Kidney (tissue), 14 donors: ENCODE results near the gene CNGA3. TPM values are rescaled to one million over a fixed set of nuclear protein-coding genes. Genes with fewer than 3 reads are reported as not detected.
"Not testable (repeated sequence)": the region's sequence is repeated elsewhere in the genome, so short reads cannot be mapped to it uniquely, and the experiment has no call there.

Source experiments
- DNase-seq, 5 donors: peaks; one replicate each; pipeline ENCODE4 v3.0.0-alpha.2; 2013 to 2020
- FAIRE-seq: peaks from 2 replicates; lab custom pipeline; 2012; peaks lifted over from hg19 to GRCh38; lab: Jason Lieb, UNC
- H3K27ac ChIP-seq, 2 donors: one replicate each; pipeline ENCODE4 v1.7.0; 2013; ENCODE audit warnings: low read depth in 2 of 2, low read length in 2 of 2, inconsistent platforms in 1 of 2
- H3K27me3 ChIP-seq: one replicate; pipeline ENCODE4 v1.7.1; 2013; ENCODE audit warnings: low read length, inconsistent platforms; ENCODE audit not compliant: control insufficient read depth, insufficient read depth
- H3K36me3 ChIP-seq, 3 donors: one replicate each; pipeline versions ENCODE4 v1.7.0 to v1.7.1; 2013; ENCODE audit warnings: low read length in 3 of 3, control low read depth in 1 of 3, inconsistent platforms in 1 of 3; ENCODE audit not compliant: insufficient read depth in 3 of 3, control insufficient read depth in 2 of 3
- H3K4me1 ChIP-seq, 3 donors: one replicate each; pipeline versions ENCODE4 v1.7.0 to v1.7.1; 2013; ENCODE audit warnings: low read length in 3 of 3, inconsistent platforms in 1 of 3, low read depth in 1 of 3; ENCODE audit not compliant: control insufficient read depth in 2 of 3, insufficient read depth in 2 of 3
- H3K4me3 ChIP-seq, 3 donors: one replicate each; pipeline versions ENCODE4 v1.7.0 to v1.8.1; 2013; ENCODE audit warnings: low read length in 3 of 3, control low read depth in 1 of 3, inconsistent platforms in 1 of 3
- H3K9ac ChIP-seq, 3 donors: one replicate each; pipeline versions ENCODE4 v1.7.0 to v1.7.1; 2013; ENCODE audit warnings: low read length in 3 of 3, control low read depth in 1 of 3, inconsistent platforms in 1 of 3
- H3K9me3 ChIP-seq, 3 donors: one replicate each; pipeline versions ENCODE4 v1.7.0 to v1.7.1; 2013; ENCODE audit warnings: low read length in 3 of 3, control low read depth in 1 of 3, inconsistent platforms in 1 of 3; ENCODE audit not compliant: control insufficient read depth in 2 of 3, insufficient read depth in 1 of 3
- intact Hi-C: fragments of 100-400 bp; cut with DNase I; formaldehyde crosslinking; loops from one replicate; pipeline ENCODE4 v1.11.1; 2022
- polyA plus RNA-seq: library from polyadenylated mRNA; stranded (reverse); fragments of 350-450 nt; fragmentation: Illumina TruSeq; extraction: RNeasy Lipid Tissue Mini Kit (QIAGEN cat#74804); gene quantifications from one replicate; pipeline ENCODE4 v1.2.3, GENCODE V29; 2014; ENCODE audit warnings: low read depth, low replicate concordance; ENCODE audit not compliant: insufficient read depth
- total RNA-seq: library from RNA; stranded (reverse); fragmentation: NEBNext Ultra II Directional; extraction: Animal tissue kit (Norgen Biotek cat#: 25700); gene quantifications from one replicate; pipeline ENCODE4 v1.2.1, GENCODE V29; 2021
- TF ChIP-seq, protein P1 (sequence below): IDR thresholded peaks from 3 replicates; pipeline ENCODE4 v1.5.1; 2012; ENCODE audit warnings: mild to moderate bottlenecking, moderate library complexity, borderline replicate concordance; ENCODE audit not compliant: insufficient read depth; ENCODE audit errors: extremely low read depth
- donor health status: control.
- donor health status: control.
- donor health status: control.
- donor health status: control.
- donor health status: control.
- donor health status: DM: yes; HTN: yes; CAD: no.
- donor health status: Normal renal cell carcinoma (clear cell type).

The CNGA3 gene
- total and polyA plus RNA-seq, 2 donors from 2014 or later, result not detected

- FAIRE-seq (no peak), DNase-seq (no peak)
- Histone ChIP-seq H3K9me3 (no peaks in the 10 kb centered on the region), H3K4me1 (no peaks in the 10 kb centered on the region), H3K4me3 (no peak overlapping the region), H3K27me3 (no peaks in the 10 kb centered on the region), H3K9ac (no peak overlapping the region), H3K27ac (no peak overlapping the region), H3K36me3 (no peaks in the 10 kb centered on the region)
- intact Hi-C loops, result no loop called here
- TF ChIP-seq, protein P1, sequence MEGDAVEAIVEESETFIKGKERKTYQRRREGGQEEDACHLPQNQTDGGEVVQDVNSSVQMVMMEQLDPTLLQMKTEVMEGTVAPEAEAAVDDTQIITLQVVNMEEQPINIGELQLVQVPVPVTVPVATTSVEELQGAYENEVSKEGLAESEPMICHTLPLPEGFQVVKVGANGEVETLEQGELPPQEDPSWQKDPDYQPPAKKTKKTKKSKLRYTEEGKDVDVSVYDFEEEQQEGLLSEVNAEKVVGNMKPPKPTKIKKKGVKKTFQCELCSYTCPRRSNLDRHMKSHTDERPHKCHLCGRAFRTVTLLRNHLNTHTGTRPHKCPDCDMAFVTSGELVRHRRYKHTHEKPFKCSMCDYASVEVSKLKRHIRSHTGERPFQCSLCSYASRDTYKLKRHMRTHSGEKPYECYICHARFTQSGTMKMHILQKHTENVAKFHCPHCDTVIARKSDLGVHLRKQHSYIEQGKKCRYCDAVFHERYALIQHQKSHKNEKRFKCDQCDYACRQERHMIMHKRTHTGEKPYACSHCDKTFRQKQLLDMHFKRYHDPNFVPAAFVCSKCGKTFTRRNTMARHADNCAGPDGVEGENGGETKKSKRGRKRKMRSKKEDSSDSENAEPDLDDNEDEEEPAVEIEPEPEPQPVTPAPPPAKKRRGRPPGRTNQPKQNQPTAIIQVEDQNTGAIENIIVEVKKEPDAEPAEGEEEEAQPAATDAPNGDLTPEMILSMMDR, result no peak
Measured at GRCh38 chr2:98314251-98314650, 32.0 kb upstream of the CNGA3 start.

GRCh38 chr2:98315957-98316356 lies 30.3 kb upstream of the CNGA3 start:
- Histone ChIP-seq H3K27ac (no peak overlapping the region), H3K4me3 (no peak overlapping the region), H3K4me1 (no peaks in the 10 kb centered on the region), H3K9ac (no peak overlapping the region), H3K9me3 (peaks cover 0 to 11% (median 0%) of the 10 kb centered on the region in 3 donors), H3K36me3 (no peaks in the 10 kb centered on the region), H3K27me3 (no peaks in the 10 kb centered on the region)
- no peak for DNase-seq
- TF ChIP-seq, protein P1, result no peak
- FAIRE-seq, result no peak
- intact Hi-C loops, result no loop called here

DNA sequence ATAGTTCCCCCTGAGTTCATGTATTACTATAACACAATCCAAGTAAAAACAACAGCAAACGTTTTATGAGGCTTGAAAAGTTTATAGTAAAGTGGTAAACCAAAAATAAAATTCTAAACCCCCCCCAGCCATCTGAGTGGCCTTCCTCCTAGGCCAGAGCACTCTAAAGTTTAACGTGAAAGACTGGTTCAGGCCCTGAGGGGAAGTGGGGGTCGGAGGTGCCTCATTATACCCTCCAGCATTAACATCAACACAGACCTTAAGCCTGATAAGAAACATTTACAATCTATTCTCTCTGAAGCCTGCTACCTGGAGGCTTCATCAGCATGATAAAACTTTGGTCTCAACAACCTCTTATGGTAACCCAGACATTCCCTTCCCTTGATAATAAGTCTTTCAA lies 29.0 kb upstream of the CNGA3 start:
- DNase-seq (no peak), FAIRE-seq (no peak)
- Histone ChIP-seq H3K4me3 (no peak overlapping the region), H3K9ac (no peak overlapping the region), H3K36me3 (no peaks in the 10 kb centered on the region), H3K9me3 (peaks cover 0 to 11% (median 0%) of the 10 kb centered on the region in 3 donors), H3K27me3 (no peaks in the 10 kb centered on the region), H3K27ac (no peak overlapping the region), H3K4me1 (no peaks in the 10 kb centered on the region)
- TF ChIP-seq, protein P1, result no peak
- intact Hi-C loops, result no loop called here

DNA sequence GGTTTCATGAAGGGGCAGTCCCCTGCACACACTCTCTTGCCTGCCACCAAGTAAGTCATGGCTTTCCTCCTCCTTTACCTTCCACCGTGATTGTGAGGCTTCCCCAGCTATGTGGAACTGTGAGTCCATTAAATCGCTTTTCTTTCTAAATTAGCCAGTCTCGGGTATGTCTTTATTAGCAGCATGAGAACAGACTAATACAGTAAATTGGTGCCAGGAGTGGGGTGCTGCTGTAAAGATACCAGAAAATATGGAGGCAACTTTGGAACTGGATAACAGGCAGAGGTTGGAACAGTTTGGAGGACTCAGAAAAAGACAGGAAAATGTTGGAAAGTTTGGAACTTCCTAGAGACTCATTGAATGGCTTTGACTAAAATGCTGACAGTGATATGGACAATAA lies 26.1 kb upstream of the CNGA3 start:
- H3K36me3 ChIP-seq, DNase-seq, H3K4me3 ChIP-seq, H3K27me3 ChIP-seq, H3K9ac ChIP-seq, H3K4me1 ChIP-seq, intact Hi-C loops, FAIRE-seq, H3K27ac ChIP-seq: not testable (repeated sequence)
- H3K9me3 ChIP-seq, result peaks cover 0 to 11% (median 4%) of the 10 kb centered on the region in 3 donors
